Measurements from ENCODE around the gene PLEKHA7.

The PLEKHA7 gene

GRCh38 chr11:16846305-16846704 lies 167.9 kb downstream of the PLEKHA7 start:
- no peak for DNase-seq (ENCODE audit: low read depth in 2 of 2)

DNA sequence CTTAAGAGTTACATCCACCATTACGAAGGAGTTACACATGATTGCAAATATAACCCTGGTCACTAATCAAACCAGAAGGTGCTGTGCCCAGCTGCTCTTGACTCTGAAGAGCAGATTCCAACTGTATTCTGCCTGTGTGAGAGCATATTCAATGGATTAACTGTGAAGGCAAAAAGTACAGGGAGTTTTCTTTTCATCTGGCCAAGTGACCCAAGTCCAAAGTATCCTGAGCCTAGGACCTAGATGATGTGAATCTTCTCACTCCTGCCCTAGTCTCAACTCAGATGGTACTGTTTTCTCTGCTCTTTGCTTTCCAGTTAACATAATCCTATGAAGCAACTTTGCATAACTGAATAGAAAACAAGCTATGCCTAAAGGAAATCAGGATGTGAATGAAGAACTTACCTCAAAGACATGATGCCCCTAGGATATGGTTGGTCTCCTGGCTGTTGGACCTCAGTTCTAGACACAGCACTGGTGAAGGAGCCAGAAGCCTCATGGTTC lies 169.9 kb downstream of the PLEKHA7 start:
- DNase-seq (ENCODE audit: low read depth in 2 of 2), result no peak

GRCh38 chr11:16843294-16843693 lies 170.9 kb downstream of the PLEKHA7 start:
- DNase-seq (ENCODE audit: low read depth in 2 of 2), result no peak

GRCh38 chr11:16841984-16842383 lies 172.2 kb downstream of the PLEKHA7 start:
- DNase-seq (ENCODE audit: low read depth in 2 of 2), result no peak

- DNase-seq (ENCODE audit: low read depth in 2 of 2), result no peak
These were observed 172.7 kb downstream of the PLEKHA7 start for GRCh38 chr11:16841481-16841880.

- no peak for DNase-seq (ENCODE audit: low read depth in 2 of 2)
These were observed 173.3 kb downstream of the PLEKHA7 start for GRCh38 chr11:16840951-16841350.

GRCh38 chr11:16839821-16840220 lies 174.4 kb downstream of the PLEKHA7 start:
- DNase-seq (ENCODE audit: low read depth in 2 of 2), result no peak

DNA sequence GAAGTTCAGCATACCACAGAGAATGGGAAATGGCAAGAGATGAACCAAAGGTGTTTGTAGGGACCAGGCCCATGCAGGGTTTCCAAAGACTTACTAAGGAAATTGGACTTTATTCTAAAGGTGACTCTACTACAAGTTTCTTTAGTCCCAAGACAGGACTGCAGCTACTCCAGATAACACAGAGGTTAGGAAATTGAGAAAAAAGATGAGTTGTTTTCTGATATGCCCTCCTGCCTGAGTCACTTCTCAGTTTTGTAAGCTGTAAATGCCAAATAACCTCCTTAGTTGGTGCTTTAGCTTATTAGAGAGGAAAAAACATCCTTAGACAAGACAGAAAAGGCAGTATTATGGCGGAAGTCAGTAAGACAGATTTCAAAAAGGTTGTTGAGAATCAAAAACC lies 179.8 kb downstream of the PLEKHA7 start:
- DNase-seq (ENCODE audit: low read depth in 2 of 2), result no peak

GRCh38 chr11:16833026-16833425 lies 181.2 kb downstream of the PLEKHA7 start:
- DNase-seq (ENCODE audit: low read depth in 2 of 2), result no peak

DNA sequence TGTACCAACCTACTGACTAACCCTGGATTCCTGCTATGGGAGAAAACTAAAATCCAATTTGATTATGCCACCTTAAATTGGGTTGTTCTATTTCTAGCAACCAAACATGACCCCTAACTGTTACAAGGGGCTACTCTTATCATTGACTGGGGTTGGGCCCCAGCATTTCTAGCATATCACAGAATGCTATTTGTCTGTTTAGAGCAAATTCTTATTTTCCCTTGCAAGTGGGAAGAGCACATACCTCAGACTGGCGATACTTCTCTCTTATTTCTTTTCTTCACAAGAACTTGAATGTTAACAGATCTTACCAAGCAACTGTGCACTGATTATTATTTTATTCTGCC lies 182.0 kb downstream of the PLEKHA7 start:
- DNase-seq (ENCODE audit: low read depth in 2 of 2), result no peak

DNA sequence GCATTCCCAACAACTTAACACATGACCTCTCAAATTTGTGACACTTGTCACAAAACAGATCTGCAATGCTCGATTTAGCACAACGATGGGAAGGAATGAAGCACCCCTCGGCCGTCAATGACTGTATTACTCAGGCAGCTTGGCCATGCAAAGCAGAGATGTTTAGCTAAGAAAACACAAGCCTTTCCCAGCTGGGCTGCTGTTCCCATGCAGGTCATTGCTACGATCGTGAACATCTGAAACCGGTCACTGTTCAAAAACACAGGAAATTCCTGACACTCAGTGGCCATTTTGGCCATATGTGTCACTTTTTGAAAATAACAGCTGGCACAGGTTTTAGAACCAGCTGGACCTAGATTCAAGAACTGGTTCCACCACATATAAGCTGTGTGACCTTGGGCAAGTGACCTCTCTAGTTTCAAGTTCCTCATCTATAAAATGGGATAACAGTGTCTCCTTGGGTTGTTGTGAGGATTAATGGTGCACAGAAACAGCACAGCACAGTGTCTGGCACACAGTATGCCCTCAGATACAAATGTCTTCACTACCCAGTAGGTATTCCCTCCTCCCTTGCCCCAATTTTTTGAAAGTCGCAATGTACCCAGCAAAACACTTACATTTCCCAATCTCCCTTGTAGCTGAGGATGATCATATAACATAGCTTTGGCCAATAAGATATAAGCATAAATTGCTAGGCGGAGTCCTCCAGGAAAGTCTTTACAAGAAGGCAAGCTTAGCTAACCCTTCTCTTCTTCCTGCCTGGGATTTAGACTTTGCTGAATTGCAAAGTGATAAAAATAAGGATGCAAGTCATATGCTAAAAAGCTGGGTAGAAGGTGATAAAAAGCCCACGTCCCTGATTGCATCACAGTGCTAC lies 182.7 kb downstream of the PLEKHA7 start:
- DNase-seq (ENCODE audit: low read depth in 2 of 2), result no peak

GRCh38 chr11:16827139-16827538 lies 187.1 kb downstream of the PLEKHA7 start:
- no peak for DNase-seq (ENCODE audit: low read depth in 2 of 2)

GRCh38 chr11:16825968-16826367 lies 188.2 kb downstream of the PLEKHA7 start:
- DNase-seq (ENCODE audit: low read depth in 2 of 2), result no peak

GRCh38 chr11:16825101-16825500 lies 189.1 kb downstream of the PLEKHA7 start:
- DNase-seq (ENCODE audit: low read depth in 2 of 2), result no peak

- DNase-seq (ENCODE audit: low read depth in 2 of 2), result peak; percentile 66
These were observed 193.7 kb downstream of the PLEKHA7 start for GRCh38 chr11:16820324-16821092.

DNA sequence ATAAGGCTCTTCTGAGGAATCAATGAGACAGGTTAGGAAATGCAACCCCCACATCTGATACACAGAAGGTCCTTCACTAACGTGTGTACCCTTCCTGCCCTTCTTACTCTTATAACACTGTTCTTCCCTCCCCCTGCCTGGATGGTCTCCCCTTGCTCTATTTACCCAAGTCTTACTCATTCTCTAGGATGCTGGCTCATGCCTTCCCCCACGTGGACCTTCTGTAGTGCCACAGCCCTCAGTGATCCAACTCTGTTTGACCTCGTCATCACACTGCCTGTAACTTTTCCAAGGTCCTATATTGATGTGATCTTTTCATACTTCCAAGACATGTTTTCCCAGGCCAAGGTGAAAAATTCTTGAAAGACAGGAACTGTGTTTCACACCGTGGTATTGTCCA lies 195.9 kb downstream of the PLEKHA7 start:
- DNase-seq (ENCODE audit: low read depth in 2 of 2), result no peak

- DNase-seq (ENCODE audit: low read depth in 2 of 2), result no peak
These were observed 196.9 kb downstream of the PLEKHA7 start for GRCh38 chr11:16817351-16817750.

DNA sequence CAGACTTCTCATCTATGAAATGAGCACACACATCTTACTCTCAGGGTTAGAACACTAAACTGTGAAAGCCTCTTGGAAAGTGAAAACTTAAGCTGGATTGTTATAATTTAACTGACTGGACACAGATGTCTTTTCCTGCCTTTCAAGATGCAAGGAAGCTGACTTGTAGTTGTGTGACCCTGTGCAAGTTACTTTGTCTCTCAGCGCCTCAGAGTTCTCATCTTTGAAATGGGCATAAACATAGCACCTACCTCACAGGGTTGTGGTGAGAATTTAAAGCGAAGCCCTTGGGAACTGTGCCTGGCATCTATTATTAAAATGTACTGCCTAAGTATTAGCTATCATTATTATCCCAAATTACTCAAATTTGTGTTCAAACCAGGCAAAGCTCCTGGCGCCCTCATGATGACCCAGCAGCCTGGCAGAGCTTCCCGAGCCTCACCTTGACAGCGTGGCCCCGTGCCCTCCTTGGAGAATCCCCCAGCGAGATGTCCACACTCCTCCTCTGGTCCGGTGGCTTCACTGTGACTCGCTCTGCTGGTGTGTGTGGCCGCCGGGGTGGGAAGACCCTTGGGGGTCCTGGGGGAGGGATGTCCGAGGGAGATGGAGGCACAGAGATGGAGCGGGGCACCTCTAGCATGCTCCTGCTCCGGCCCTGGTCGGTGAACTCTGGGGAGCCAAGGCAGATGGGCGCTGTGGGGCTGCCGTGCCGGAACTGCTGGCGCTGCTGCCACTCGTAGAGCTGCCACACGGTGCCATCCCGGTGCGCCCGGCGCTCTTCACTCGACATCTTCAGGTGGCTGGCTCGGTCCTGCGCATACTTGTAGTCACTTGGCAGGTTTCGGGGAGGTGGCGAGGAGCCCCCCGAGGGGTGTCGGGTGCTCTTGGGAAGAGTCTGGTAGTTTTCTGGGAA lies 197.6 kb downstream of the PLEKHA7 start:
- DNase-seq (ENCODE audit: low read depth in 2 of 2), result no peak

- DNase-seq (ENCODE audit: low read depth in 2 of 2), result no peak
These were observed 199.0 kb downstream of the PLEKHA7 start for GRCh38 chr11:16815047-16815767.

DNA sequence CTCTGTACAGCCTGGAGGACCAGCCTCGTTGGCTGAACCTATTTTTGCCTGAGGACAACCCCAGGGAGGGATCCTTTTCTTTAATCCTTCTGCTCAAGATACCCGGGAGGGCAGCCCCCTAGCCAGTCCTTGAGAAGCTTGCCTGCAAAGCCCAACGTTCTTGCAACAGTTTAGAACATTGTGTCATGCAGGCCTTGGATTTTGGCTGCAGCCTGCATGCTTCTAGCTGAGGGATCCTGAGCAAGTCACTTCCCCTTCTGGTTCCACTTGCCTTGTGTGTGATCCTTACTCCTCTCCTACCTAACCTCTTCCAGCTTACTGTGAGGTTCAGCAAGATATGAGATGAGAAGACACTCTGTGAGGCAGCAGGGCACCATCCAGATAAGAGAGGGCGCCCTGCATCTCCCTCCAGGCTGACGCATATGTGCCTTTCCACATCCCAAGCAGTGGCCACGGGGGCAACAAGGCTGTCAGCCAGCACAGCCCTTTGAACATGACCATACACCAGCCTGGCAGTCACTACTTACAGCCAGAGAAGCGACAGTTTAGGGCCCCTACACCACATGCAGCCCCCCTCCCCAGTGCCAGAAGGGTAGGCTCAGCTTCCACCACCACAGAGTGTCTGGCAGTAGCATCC lies 199.7 kb downstream of the PLEKHA7 start:
- no peak for DNase-seq (ENCODE audit: low read depth in 2 of 2)

GRCh38 chr11:16813126-16813525 lies 201.1 kb downstream of the PLEKHA7 start:
- no peak for DNase-seq (ENCODE audit: low read depth in 2 of 2)

Measured in activated CD4-positive, alpha-beta T cell treated with anti-CD3 and anti-CD28 coated beads for 24 hours (primary cell).